GM12872 (cell line): ENCODE measurements around the gene P2RY8.

ENCODE experiments used
- TF ChIP-seq, protein P1 (sequence below): IDR thresholded peaks from 3 replicates; pipeline ENCODE4 v1.5.1; 2011; ENCODE audit warnings: low read depth, mild to moderate bottlenecking, low read length, moderate library complexity; ENCODE audit not compliant: insufficient read depth

P2RY8 gene

DNA sequence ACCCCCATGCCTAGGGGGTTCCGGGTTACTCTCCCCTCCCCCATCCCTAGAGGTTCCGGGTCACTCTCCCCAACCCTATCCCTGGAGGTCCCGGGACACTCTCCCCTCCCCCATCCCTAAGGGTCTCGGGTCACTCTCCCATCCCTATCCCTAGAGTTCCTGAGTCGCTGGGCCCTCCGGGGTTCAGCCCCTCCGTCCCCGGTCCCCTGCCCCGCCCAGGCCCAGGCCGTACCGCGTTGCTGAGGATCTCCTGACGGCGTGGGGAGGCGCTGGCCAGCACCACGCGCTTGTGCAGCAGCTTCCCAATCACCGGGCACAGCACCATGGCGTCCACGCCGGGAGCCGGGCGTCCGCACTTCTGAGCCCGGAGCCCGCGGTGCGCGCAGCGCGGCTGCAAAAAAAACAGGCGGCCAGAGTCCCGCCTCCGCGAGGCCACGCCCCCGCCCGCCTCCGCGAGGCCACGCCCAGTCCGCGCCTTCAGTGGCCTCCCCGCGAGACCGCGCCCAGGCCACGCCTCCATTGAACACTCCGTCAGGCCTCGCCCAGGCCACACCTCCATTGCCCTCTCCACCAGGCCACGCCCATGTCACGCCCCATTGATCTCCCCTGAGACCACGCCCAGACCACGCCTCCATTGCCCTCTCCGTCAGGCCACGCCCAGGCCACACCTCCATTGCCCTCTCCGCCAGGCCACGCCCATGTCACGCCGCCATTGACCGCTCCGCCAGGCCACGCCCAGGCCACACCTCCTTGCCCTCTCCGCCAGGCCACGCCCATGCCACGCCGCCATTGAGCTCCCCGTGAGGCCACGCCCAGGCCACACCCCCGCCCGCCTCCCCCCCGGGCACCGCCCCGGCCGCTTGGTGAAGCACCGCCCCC, 84.2 kb downstream of the P2RY8 start, which contains the start of gene ASMTL:
Gene ASMTL, minus strand, starts transcription at position 394 of the 879 bp plus-strand sequence. Its CDS starts 69 bp downstream, at position 325.
- TF ChIP-seq, protein P1, sequence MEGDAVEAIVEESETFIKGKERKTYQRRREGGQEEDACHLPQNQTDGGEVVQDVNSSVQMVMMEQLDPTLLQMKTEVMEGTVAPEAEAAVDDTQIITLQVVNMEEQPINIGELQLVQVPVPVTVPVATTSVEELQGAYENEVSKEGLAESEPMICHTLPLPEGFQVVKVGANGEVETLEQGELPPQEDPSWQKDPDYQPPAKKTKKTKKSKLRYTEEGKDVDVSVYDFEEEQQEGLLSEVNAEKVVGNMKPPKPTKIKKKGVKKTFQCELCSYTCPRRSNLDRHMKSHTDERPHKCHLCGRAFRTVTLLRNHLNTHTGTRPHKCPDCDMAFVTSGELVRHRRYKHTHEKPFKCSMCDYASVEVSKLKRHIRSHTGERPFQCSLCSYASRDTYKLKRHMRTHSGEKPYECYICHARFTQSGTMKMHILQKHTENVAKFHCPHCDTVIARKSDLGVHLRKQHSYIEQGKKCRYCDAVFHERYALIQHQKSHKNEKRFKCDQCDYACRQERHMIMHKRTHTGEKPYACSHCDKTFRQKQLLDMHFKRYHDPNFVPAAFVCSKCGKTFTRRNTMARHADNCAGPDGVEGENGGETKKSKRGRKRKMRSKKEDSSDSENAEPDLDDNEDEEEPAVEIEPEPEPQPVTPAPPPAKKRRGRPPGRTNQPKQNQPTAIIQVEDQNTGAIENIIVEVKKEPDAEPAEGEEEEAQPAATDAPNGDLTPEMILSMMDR: no peak

DNA sequence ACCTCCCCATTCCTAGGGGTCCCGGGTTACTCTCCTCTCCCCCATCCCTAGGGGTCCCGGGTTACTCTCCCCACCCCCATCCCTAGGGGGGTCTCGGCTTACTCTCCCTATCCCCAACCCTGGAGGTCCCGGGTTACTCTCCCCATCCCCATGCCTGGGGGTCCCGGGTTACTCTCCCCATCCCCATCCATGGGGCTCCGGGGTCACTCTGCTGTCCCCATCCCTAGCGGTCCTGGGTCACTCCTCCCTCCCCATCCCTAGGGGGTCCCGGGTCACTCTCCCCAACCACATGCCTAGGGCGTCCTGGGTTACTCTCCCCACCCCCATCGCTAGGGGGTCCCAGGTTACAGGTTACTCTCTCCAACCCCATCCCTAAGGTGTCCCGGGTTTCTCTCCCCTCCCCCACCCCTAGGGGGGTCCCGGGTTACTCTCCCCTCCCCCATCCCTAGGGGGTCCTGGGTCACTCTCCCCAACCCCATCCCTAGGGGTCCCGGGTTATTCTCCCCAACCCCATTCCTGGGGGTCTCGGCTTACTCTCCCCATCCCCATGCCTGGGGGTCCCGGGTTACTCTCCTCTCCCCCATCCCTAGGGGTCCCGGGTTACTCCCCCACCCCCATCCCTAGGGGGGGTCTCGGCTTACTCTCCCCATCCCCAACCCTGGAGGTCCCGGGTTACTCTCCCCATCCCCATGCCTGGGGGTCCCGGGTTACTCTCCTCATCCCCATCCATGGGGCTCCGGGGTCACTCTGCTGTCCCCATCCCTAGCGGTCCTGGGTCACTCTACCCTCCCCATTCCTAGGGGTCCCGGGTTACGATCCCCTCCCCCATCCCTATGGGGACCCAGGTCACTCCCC, 85.1 kb downstream of the P2RY8 start:
- TF ChIP-seq, protein P1: no peak

DNA sequence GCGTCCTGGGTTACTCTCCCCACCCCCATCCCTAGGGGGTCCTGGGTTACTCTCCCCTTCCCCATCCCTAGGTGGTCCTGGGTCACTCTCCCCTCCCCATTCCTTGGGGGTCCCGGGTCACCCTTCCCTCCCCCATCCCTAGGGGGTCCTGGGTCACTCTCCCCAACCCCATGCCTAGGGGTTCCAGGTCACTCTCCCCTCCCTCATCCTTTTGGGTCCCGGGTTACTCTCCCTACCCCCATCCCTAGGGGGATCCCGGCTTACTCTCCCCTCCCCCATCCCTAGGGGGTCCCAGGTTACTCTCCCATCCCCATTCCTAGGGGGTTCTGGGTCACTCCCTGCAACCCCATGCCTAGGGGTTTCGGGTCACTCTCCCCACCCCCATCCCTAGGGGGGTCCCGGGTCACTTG, 85.7 kb downstream of the P2RY8 start:
- TF ChIP-seq, protein P1: no peak

DNA sequence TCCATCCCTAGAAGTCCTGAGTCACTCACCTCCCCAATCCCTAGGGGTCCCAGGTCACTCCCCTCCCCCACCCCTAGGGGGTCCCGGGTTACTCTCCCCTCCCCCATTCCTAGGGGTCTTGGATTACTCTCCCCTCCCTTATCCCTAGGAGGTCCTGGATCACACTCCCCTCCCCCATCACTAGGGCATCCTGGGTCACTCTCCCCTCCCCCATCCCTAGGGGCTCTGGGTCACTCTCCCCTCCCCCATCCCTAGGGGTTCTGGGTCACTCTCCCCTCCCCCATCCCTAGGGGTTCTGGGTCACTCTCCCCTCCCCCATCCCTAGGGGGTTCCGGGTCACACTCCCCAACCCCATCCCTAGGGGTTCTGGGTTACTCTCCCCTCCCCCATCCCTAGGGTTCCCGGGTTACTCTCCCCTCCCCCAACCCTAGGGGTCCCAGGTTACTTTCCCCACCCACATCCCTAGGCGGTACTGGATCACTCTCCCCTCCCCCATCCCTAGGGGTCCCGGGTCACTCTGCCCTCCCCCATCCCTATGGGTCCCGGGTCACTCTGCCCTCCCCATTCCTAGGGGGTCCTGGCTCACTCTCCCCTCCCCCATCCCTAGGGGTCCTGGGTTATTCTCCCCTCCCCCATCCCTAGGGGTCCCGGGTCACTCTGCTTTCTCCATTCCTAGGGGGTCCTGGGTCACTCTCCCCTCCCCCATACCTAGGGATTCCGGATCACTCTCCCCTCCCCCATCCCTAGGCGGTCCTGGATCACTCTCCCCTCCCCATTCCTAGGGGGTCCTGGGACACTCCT, 86.4 kb downstream of the P2RY8 start:
- TF ChIP-seq, protein P1: no peak

DNA sequence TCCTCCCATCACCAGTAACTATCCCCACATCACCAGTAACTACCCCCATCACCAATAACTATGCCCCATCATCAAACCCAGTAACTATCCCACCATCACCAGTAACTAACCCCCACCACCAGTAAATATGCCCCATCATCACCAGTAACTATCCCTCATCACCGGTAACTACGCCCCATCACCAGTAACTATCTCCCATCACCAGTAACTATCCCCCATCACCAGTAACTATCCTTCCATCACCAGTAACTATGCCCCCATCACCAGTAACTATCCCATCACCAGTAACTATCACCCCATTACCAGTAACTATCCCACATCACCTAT, 87.2 kb downstream of the P2RY8 start:
- TF ChIP-seq, protein P1: no peak

DNA sequence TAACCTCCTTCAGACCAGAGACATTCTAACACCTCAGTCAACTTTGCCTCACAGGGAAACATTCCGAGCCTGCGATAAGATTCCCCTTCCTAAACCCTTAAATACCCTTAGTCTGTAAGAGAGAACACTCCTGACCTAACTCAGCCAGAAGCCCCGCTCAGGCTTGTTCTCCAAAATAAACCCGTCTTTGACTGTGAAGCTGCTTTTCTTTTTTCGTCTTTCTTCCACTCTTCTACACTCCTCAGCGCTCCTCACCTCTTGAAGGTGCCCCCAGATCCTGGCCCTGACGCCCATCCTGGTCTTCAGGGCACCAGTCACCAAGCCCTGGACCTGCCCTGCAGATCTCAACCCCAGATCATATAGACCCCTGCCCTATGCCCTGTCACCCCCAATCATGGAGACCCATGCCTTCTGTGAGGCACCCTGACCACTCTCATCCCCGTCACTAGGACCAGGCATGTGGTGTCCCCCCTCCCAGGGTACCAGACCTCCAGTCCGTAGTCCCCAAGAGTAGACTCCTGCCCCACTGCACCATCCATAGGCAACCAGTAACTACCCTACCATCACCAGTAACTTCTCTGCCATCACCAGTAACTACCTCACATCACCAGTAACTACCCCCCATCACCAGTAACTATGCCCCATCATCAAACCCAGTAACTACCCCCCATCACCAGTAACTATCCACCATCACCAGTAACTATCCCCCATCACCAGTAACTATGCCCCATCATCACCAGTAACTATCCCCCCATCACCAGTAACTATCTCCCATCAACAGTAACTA, 87.8 kb downstream of the P2RY8 start:
- TF ChIP-seq, protein P1: no peak
